ENCODE data around the gene TPMT. TPM values are rescaled to one million over a fixed set of nuclear protein-coding genes. Genes with fewer than 3 reads are reported as not detected.

Gene TPMT
- total RNA-seq, 1 experiment from 2014 or later = 10.5 TPM

GRCh38 chr6:18138906-18139305 is 16.0 kb downstream of the TPMT start:
- Histone ChIP-seq H3K4me3 (no peak overlapping the region), H3K36me3 (ENCODE audit: low read depth) (0 out of 2 replicates have a peak, but pooled peaks cover 4% of the 10 kb centered on the region), H3K4me2 (no peak overlapping the region), H3K9me3 (ENCODE audit: insufficient read depth, low read depth) (no peaks in the 10 kb centered on the region), H2AFZ (no peak overlapping the region), H3K4me1 (replicated peaks; ENCODE audit: insufficient read depth) (no peaks in the 10 kb centered on the region), H4K20me1 (ENCODE audit: insufficient read depth) (no peaks in the 10 kb centered on the region), H3K79me2 (ENCODE audit: low read depth) (no peaks in the 10 kb centered on the region), H3K27me3 (ENCODE audit: insufficient read depth, low read depth) (no peaks in the 10 kb centered on the region), H3F3A (ENCODE audit: insufficient read depth, low read depth) (no peaks in the 10 kb centered on the region), H3K9me2 (ENCODE audit: insufficient read depth) (no peaks in the 10 kb centered on the region), H3K27ac (no peak overlapping the region)
- DNase-seq = no peak
- CTCF ChIA-PET = interaction anchor here (0.6 kb wide), 1 partner anchor 147 kb away, joined by 4 read pairs; no protein-coding TSS in a partner anchor
- BruUV-seq (replicated peaks) = no TSS peak
- POLR2A ChIA-PET (ENCODE audit: unreplicated experiment) = no interaction called here
- TF ChIP-seq CTCF (conservative IDR thresholded peaks at IDR 0.05) (peak; percentile 25; the same call in 1 of the 2 replicates), EZH2 (IDR thresholded peaks at IDR 0.05; ENCODE audit: low read depth) (no peak)
- intact Hi-C loops (cut with micrococcal nuclease; ENCODE audit: unreplicated experiment) = no loop called here

DNA sequence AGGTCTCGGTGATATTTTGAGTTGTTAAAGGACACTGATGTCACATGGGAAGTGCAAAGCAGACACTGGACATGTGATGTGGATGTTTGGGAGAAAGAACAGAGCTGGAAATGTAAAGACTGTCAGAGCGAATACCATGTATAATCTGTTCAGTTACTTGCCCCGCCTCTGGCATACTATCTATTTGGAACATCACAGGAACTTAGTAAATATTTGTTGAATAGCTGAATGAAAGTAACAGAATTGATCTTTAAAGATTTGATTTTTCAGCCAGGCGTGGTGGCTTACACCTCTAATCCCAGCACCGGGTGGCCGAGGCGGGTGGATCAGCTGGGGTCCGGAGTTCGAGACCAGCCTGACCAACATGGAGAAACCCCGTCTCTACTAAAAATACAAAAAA is 18.6 kb downstream of the TPMT start:
- DNase-seq = no peak
- Histone ChIP-seq H3K27ac (no peak overlapping the region), H3K27me3 (ENCODE audit: insufficient read depth, low read depth) (no peaks in the 10 kb centered on the region), H3K36me3 (ENCODE audit: low read depth) (0 out of 2 replicates have a peak, but pooled peaks cover 4% of the 10 kb centered on the region), H3K9me2 (ENCODE audit: insufficient read depth) (no peaks in the 10 kb centered on the region), H3K4me3 (no peak overlapping the region), H4K20me1 (ENCODE audit: insufficient read depth) (no peaks in the 10 kb centered on the region), H2AFZ (no peak overlapping the region), H3K9me3 (ENCODE audit: insufficient read depth, low read depth) (no peaks in the 10 kb centered on the region), H3K4me1 (replicated peaks; ENCODE audit: insufficient read depth) (no peaks in the 10 kb centered on the region), H3K79me2 (ENCODE audit: low read depth) (no peaks in the 10 kb centered on the region), H3F3A (ENCODE audit: insufficient read depth, low read depth) (no peaks in the 10 kb centered on the region), H3K4me2 (no peak overlapping the region)
- TF ChIP-seq EZH2 (IDR thresholded peaks at IDR 0.05; ENCODE audit: low read depth) (no peak), CTCF (conservative IDR thresholded peaks at IDR 0.05) (no peak)
- ChIA-PET POLR2A (ENCODE audit: unreplicated experiment) (no interaction called here), CTCF (no interaction called here)
- BruUV-seq (replicated peaks) = no TSS peak
- intact Hi-C loops (cut with micrococcal nuclease; ENCODE audit: unreplicated experiment) = no loop called here

GRCh38 chr6:18135171-18135570 is 19.7 kb downstream of the TPMT start:
- Histone ChIP-seq H3F3A (ENCODE audit: insufficient read depth, low read depth) (no peaks in the 10 kb centered on the region), H3K36me3 (ENCODE audit: low read depth) (0 out of 2 replicates have a peak, but pooled peaks cover 4% of the 10 kb centered on the region), H2AFZ (no peak overlapping the region), H3K79me2 (ENCODE audit: low read depth) (no peaks in the 10 kb centered on the region), H3K4me2 (no peak overlapping the region), H3K27ac (no peak overlapping the region), H4K20me1 (ENCODE audit: insufficient read depth) (no peaks in the 10 kb centered on the region), H3K4me3 (no peak overlapping the region), H3K9me3 (ENCODE audit: insufficient read depth, low read depth) (no peaks in the 10 kb centered on the region), H3K4me1 (replicated peaks; ENCODE audit: insufficient read depth) (no peaks in the 10 kb centered on the region), H3K27me3 (ENCODE audit: insufficient read depth, low read depth) (no peaks in the 10 kb centered on the region), H3K9me2 (ENCODE audit: insufficient read depth) (no peaks in the 10 kb centered on the region)
- POLR2A ChIA-PET (ENCODE audit: unreplicated experiment) = no interaction called here
- no peak for DNase-seq
- BruUV-seq (replicated peaks) = no TSS peak
- intact Hi-C loops (cut with micrococcal nuclease; ENCODE audit: unreplicated experiment) = no loop called here
- CTCF ChIA-PET = no interaction called here
- TF ChIP-seq CTCF (conservative IDR thresholded peaks at IDR 0.05) (no peak), EZH2 (IDR thresholded peaks at IDR 0.05; ENCODE audit: low read depth) (no peak)

Measured in PC-9 (cell line).